ENCODE results near the gene TRIM52.
"Not testable (repeated sequence)": the region's sequence is repeated elsewhere in the genome, so short reads cannot be mapped to it uniquely, and the experiment has no call there.

Gene TRIM52

GRCh38 chr5:181260720-181261319 lies at the start of gene TRIM52:
Gene TRIM52 (minus strand): TSS chr5:181261143. CDS start chr5:181260813, 330 bp downstream.
- no peak for DNase-seq

GRCh38 chr5:181287331-181287730 lies 26.4 kb upstream of the TRIM52 start:
- DNase-seq = not testable (repeated sequence)

GRCh38 chr5:181285962-181286705 lies 25.2 kb upstream of the TRIM52 start:
- DNase-seq = not testable (repeated sequence)

- not testable (repeated sequence) for DNase-seq
Measured at GRCh38 chr5:181283841-181284755, 23.2 kb upstream of the TRIM52 start.

GRCh38 chr5:181283347-181283746 lies 22.4 kb upstream of the TRIM52 start:
- no peak for DNase-seq

- DNase-seq = no peak
Measured at GRCh38 chr5:181282874-181283273, 21.9 kb upstream of the TRIM52 start.

GRCh38 chr5:181282415-181282814 lies 21.5 kb upstream of the TRIM52 start:
- DNase-seq = not testable (repeated sequence)

GRCh38 chr5:181281984-181282316 lies 21.0 kb upstream of the TRIM52 start:
- DNase-seq = no peak

- DNase-seq = no peak
Measured at GRCh38 chr5:181281077-181281983, 20.4 kb upstream of the TRIM52 start.

- no peak for DNase-seq
Measured at GRCh38 chr5:181280251-181280762, 19.4 kb upstream of the TRIM52 start.

GRCh38 chr5:181273433-181273744 lies 12.4 kb upstream of the TRIM52 start:
- not testable (repeated sequence) for DNase-seq

GRCh38 chr5:181271081-181271480 lies 10.1 kb upstream of the TRIM52 start:
- DNase-seq = no peak

- DNase-seq = not testable (repeated sequence)
Measured at GRCh38 chr5:181267907-181268306, 7.0 kb upstream of the TRIM52 start.

GRCh38 chr5:181267291-181267904 lies 6.5 kb upstream of the TRIM52 start:
- not testable (repeated sequence) for DNase-seq

- DNase-seq = no peak
Measured at GRCh38 chr5:181265092-181265671, 4.2 kb upstream of the TRIM52 start.

GRCh38 chr5:181263633-181264032 lies 2.7 kb upstream of the TRIM52 start:
- no peak for DNase-seq

GRCh38 chr5:181261320-181262049 lies 542 bp upstream of the TRIM52 start:
- no peak for DNase-seq

GRCh38 chr5:181259974-181260719 lies 796 bp downstream of the TRIM52 start:
- no peak for DNase-seq

GRCh38 chr5:181259283-181259682 lies 1.7 kb downstream of the TRIM52 start:
- DNase-seq = no peak

GRCh38 chr5:181258576-181258975 lies 2.4 kb downstream of the TRIM52 start:
- DNase-seq = no peak

All from NCI-H1694 treated with DMSO at 0.1 percent for 48 hours (cell line).